NOMO-1 treated with dmso at 0.1 percent for 144 hours (cell line): ENCODE measurements around the gene MACROH2A2.
"Not testable (repeated sequence)": the region's sequence is repeated elsewhere in the genome, so short reads cannot be mapped to it uniquely, and the experiment has no call there.

Experiments used
- DNase-seq: peaks from one replicate; lab custom pipeline; 2025; ENCODE audit not compliant: unreplicated experiment; lab: John Stamatoyannopoulos, UW

The MACROH2A2 gene

DNA sequence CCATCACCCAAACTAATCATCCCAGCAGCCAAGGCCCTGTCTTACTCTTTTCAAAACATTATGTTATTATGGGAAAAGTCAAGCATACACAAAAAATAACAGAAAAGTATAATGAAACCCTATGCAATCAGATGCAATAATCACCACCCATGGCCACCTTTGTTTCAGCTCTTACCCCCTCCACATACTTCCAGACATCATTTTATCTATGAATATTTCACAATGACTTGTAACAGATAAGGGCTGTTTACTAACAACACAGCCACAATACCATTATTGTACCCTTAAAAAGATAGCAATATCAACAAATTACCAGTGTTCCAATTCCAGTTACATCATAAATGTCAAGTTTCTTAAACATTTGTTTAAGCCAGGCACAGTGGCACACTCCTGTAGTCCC lies 44.8 kb downstream of the MACROH2A2 start:
- no peak for DNase-seq

DNA sequence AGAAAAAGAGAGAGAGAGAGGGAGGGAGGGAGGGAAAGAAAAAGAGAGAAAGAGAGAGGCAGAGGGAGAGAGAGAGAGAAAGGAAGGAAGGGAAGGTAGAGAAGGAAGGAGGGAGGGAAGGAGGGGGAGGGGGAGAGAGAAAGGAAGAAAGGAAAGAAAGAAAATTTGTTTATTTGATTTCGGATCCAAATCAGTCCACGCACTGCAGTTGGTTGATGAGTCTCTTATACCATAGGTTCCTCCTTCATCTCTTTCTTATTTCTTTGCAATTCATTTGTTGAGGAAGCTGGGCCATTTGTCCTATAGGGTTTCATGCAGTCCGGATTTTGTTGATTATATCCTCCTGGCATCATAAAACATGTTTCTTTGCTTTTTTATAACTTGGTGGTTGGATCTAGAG lies 45.6 kb downstream of the MACROH2A2 start:
- DNase-seq, result no peak

DNA sequence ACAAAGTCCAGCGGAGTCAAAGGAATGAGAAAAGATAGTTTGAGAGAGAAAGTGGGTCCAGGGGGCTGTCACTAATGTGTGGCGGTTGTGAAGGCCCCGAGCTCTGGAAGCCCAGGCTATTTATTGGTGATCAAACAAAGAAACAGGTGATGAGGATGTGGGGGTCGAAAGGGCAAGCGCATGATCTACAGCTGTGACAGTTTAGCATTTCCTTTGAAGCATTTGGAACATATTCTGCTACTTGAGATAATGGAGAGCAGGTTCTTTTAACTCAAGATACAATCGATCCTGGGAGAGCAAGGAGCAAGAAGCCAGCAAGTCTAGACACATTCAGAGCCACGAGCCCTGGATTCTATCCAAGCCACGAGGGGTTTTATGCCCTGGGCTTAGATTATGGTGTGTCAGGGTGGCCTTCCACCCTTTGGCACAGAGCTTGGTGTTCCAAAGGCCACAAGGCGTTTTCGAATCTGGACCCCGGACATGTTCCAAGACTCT lies 48.5 kb downstream of the MACROH2A2 start:
- DNase-seq, result not testable (repeated sequence)

DNA sequence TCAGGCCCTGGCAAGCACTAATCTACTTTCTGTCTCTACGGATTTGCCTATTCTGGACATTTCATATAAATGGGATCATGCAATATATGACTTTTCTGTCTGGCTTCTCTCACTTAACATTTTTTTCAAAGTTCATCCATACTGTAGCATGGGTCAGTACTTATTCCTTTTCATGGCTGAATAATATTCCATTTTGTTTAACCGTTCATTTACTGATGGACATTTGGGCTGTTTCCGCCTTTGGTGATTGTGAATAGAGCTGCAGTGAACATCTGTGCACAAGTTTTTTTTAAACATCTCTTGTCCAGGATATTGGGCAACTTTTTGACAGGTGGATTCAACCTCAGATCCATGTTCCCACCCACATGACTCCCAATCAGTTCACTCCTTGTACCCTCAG lies 49.0 kb downstream of the MACROH2A2 start:
- DNase-seq, result no peak

GRCh38 chr10:70106958-70107791 lies 54.5 kb downstream of the MACROH2A2 start:
- no peak for DNase-seq

DNA sequence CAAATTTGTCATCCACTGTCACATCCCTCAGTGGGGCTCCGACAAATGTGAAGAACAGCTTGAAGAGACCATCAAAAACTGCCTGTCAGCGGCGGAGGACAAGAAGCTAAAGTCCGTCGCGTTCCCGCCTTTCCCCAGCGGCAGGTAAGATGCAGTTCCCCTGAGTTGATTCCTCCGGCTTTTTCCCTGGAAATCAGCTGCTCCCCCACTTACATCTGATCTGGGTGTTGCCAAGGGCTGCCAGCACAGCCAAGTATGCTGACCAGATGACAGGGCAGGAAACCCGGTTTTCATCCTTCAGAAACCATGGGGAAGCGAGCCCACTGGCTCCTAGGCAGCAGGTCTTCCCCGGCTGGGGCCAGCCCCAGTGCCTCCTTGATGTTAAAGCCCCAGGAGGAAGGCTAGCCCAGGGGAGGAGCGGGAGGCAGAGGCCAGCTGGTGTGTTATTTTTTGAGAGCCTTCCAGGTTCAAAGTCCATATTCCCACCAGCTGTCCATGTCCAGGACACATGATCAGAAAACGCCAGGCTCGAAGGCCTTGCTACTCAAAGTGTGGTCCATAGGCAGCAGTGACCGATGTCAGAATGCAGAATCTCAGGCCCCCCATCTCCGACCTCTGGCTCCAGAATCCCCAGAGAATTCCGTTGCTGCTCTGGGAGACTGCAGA lies 56.6 kb downstream of the MACROH2A2 start:
- DNase-seq, result no peak

DNA sequence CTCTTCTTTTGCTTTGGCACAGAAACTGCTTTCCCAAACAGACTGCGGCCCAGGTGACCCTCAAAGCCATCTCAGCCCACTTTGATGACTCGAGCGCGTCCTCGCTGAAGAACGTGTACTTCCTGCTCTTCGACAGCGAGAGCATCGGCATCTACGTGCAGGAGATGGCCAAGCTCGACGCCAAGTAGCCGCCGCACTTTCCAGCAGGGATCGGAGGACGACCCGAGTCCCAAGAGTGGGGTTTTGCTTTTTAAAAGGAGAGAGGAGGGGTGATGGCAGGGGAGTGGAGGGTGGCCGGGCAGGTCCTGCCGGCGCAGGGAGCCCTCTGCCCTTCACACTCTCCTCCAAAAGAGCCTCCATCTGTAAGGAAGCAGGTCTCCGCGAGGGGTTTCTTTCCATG lies 58.9 kb downstream of the MACROH2A2 start:
- no peak for DNase-seq

- DNase-seq, result no peak
These were observed 59.4 kb downstream of the MACROH2A2 start for GRCh38 chr10:70112071-70112470.

- no peak for DNase-seq
These were observed 62.3 kb downstream of the MACROH2A2 start for GRCh38 chr10:70114902-70115301.

- DNase-seq, result no peak
These were observed 63.5 kb downstream of the MACROH2A2 start for GRCh38 chr10:70115948-70116682.

- DNase-seq, result no peak
These were observed 65.0 kb downstream of the MACROH2A2 start for GRCh38 chr10:70117646-70118045.

GRCh38 chr10:70118196-70118595 lies 65.5 kb downstream of the MACROH2A2 start:
- DNase-seq, result no peak

- no peak for DNase-seq
These were observed 66.6 kb downstream of the MACROH2A2 start for GRCh38 chr10:70119197-70119596.

DNA sequence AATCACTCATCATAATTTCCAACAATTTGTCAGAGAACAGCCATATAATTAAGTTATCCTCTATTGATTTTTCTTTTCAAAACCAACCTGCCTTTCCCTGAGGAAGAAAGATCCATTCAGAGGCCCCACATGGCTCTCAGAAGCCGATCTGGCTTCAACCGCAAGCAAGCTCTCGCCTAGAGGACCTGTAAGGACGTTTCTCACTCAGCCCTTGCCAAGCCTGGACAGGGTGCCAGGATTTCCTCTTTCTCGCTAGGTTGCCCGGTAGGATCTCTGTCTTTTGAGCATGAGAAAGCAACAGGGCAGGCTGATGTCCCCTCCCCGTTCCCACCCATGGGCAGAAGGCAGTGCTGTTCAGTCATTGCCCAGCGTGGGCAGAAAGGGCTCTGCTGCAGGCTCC lies 67.0 kb downstream of the MACROH2A2 start:
- no peak for DNase-seq

- DNase-seq, result no peak
These were observed 67.8 kb downstream of the MACROH2A2 start for GRCh38 chr10:70120417-70120816.

DNA sequence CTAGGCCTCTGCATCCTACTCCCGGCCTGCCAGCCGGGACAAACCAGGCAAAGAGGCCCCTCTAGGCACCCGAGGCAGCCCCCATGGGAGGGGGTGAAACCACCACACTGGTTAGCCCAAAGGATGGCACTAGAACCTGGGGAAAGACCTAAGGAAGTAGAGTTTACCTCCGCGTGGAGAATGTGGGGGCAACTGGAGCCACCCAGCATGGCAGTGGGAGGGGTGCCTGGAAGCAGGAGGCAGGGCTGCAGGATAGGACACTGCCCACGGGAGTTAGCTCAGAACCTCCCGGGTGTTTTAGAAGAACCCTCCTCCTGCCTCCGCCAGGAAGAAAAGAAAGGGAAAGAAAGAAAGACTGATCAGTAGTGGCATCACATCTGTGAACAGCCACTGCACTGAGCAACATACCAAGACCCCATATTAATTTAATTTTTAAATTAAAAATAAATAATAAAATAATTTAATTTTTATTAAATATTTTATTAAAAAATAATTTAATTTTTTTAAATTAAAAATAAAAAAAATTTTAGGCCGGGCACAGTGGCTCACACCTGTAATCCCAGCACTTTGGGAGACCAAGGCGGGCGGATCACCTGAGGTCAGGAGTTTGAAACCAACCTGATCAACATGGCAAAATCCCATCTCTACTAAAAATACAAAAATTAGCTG lies 68.8 kb downstream of the MACROH2A2 start:
- no peak for DNase-seq

DNA sequence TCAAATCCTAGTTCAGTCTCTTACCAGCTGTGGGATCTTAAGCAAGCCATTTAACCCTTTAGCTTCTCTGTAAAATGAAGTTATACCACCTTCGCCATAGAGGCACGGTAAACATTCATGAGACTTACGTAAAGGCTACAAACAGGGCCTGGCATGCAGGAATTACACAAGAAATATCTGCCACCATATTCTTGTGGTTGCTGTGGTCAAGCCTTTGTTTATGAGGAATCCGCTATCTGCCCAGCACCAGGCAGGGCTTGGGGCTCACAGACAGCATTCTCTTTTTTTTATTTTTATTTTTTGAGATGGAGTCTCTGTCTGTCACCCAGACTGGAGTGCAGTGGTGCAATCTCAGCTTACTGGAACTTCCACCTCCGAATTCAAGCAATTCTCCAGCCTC lies 70.1 kb downstream of the MACROH2A2 start:
- no peak for DNase-seq

- DNase-seq, result not testable (repeated sequence)
These were observed 70.5 kb downstream of the MACROH2A2 start for GRCh38 chr10:70123166-70123565.

DNA sequence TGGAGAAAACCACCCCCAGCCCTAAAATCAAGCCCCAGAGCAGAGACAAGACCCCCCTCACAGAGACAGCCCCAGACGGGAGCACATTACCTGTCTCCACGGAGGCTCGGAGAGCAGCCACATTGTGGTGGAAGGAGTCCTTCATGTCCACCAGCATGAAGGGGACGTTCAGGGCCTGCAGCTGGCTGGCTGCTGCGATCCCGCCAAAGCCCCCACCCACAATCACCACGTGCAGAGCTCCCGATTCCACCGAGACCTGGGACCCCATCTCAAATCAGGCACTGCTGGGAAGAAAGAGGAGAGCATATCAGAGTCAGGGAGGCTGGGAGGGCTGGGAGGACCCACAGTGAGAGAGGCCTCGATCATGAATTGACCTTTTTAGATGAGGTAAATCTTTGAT lies 71.2 kb downstream of the MACROH2A2 start:
- DNase-seq, result no peak

GRCh38 chr10:70124415-70124814 lies 71.8 kb downstream of the MACROH2A2 start:
- DNase-seq, result no peak

- no peak for DNase-seq
These were observed 72.3 kb downstream of the MACROH2A2 start for GRCh38 chr10:70124918-70125317.
